D721Med (cell line): ENCODE measurements around the gene EEF1AKMT2.
A peak's percentile ranks its signal among the peaks of the same experiment; 100 is the strongest.

Experiments used
- DNase-seq: peaks from one replicate; pipeline ENCODE4 v3.0.0; 2011; ENCODE audit warnings: low spot score; ENCODE audit not compliant: insufficient read length
- FAIRE-seq: peaks from 2 replicates; lab custom pipeline; 2011; peaks lifted over from hg19 to GRCh38; lab: Jason Lieb, UNC
- TF ChIP-seq, protein P1 (sequence below): IDR thresholded peaks from 2 replicates; pipeline ENCODE4 v1.5.1; 2012; ENCODE audit warnings: mild to moderate bottlenecking, control low read depth; ENCODE audit not compliant: insufficient read depth; ENCODE audit errors: missing control alignments

EEF1AKMT2 gene

DNA sequence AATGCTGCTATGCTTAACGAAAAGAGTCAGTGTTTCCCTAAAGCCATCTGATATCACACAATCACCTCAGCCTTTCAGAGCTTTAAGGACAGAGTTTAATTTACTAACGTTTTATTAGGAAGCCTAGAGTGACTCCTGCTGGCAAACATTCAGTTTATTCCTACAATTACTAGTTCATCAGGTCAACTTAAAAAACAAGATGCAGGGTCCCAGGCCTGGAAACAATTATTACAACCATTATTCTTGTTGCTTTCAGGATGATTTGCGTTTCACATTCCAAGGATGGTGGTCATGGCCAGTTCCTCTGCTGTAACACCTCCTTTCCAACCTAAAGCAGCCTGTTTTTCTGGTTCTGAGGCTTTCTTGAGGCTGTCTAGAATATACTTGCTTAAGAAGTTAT is 46.0 kb downstream of the EEF1AKMT2 start:
- FAIRE-seq: no peak
- no peak for DNase-seq
- TF ChIP-seq, protein P1, sequence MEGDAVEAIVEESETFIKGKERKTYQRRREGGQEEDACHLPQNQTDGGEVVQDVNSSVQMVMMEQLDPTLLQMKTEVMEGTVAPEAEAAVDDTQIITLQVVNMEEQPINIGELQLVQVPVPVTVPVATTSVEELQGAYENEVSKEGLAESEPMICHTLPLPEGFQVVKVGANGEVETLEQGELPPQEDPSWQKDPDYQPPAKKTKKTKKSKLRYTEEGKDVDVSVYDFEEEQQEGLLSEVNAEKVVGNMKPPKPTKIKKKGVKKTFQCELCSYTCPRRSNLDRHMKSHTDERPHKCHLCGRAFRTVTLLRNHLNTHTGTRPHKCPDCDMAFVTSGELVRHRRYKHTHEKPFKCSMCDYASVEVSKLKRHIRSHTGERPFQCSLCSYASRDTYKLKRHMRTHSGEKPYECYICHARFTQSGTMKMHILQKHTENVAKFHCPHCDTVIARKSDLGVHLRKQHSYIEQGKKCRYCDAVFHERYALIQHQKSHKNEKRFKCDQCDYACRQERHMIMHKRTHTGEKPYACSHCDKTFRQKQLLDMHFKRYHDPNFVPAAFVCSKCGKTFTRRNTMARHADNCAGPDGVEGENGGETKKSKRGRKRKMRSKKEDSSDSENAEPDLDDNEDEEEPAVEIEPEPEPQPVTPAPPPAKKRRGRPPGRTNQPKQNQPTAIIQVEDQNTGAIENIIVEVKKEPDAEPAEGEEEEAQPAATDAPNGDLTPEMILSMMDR: peak; percentile 38

DNA sequence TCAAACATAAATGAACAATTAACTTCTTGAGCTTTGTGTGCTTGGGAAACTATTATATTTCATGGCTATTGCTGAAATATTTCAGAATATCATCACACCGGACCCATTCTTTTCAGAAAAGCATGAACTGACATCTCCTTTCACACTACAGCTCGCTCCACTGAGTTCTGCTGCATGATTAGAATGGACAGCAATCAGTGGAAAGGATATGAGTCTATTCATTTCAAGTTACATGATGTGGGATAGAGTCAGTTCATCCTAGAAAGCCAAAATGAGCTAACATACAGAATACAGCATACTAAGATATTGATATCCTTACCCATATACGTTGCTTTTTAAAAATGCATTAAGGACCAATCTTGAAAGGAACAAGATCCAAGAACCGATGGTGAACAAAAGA is 46.4 kb downstream of the EEF1AKMT2 start:
- DNase-seq (no peak), FAIRE-seq (no peak)
- TF ChIP-seq, protein P1: no peak

- no peak for FAIRE-seq
- TF ChIP-seq, protein P1: peak; percentile 5
These were observed 47.3 kb downstream of the EEF1AKMT2 start, which contains the start of gene FAM53B for GRCh38 chr10:124744102-124745050. FAM53B (minus strand) TSS chr10:124744378; CDS start chr10:124706713, 37,665 bp downstream.

DNA sequence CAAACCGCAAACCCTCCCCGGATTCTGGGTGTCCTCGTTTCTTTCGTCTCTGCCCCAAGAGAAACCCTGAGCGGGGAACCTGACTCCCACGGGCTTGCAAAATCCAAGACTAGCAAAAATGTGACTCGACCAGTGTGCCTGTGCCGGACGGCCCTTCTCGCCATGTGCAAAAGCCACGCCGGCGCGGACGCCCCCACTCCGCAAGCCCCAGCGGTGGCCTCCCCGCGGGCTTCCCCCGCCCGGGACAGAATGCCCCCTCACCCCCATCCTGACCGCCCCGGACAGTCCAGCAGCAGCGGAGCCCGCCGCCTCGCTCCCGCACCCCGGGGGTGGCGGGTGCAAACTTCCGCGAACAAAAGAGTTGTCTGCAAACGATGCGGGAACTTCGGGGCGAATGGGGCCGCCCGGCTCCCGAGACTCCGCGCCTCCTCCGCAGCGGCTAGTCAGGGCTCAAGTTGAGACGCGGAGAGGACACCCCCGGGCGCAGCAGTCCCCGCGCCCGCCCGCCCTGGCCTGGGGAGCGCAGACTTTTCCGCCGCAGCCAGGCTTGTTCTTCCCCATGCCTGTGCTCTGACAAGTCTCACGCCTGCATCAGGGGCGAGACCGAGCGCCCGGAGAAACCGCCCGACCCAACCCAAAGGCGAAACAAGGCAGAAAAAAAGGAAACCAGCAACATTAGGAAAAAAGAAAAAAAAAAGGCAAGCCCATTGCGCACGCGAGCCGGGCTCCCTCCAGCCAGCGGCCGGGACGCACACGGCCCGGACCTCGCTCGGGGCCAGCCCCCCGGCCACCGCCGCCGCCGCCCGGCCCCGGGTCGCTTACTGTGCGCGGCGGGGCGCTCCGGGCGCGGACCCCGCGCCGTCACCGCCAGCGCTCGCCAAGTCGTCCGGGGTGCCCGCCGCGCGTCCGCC is 48.2 kb downstream of the EEF1AKMT2 start:
- DNase-seq (no peak), FAIRE-seq (no peak)
- TF ChIP-seq, protein P1: no peak

More at GRCh38 chr10:124744102-124745050, 47.3 kb downstream of the EEF1AKMT2 start, which contains the start of gene FAM53B:
- DNase-seq: no peak

DNA sequence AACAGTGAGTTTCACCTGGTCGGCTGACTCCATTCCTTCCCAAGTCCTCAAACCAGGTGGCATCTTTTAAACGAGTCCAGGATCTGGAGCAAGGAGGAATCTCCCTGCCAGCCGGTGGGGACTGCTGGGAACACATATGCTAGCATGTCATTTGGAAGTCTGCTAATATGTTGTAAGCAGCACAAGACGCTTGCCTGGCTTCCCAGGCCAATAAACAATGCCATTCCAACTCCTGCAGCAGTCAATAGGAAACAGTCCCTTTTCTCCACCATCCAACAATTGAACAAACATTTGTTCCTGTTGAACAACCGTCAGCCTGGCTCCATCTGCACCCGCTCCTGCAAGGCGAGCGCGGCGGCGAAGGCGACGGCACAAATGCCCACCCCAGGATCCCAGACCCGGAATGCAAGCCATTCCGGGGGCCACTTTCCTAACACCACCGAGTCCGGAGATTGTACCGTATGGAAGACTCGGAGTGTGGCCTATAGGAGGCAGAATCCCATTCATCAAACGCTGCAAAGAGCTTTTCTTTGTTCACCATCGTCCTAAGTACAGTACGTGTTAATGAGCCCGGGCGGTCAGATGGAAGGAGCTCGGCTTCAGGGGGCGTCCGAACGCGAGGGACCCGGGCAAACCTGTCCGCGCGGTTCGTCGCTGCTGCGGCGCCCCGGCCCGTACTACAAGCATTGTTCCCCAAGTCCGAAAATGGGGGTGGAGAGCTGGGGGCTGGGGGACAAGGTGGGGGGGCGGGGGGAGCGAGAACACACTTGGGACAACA is 49.1 kb downstream of the EEF1AKMT2 start:
- DNase-seq (no peak), FAIRE-seq (no peak)
- TF ChIP-seq, protein P1: peak; percentile 25

GRCh38 chr10:124741922-124742412 is 49.7 kb downstream of the EEF1AKMT2 start:
- TF ChIP-seq, protein P1: no peak
- DNase-seq (no peak), FAIRE-seq (no peak)
